ENCODE measurements around the gene WDPCP. TPM values are rescaled to one million over a fixed set of nuclear protein-coding genes. Genes with fewer than 3 reads are reported as not detected.

WDPCP gene
- polyA plus RNA-seq, 1 of the 3 experiments (the other 2 are of a cell fraction): 3.1 TPM

- Histone ChIP-seq H3K9ac (no peak overlapping the region), H4K20me1 (ENCODE audit: insufficient read depth) (no peaks in the 10 kb centered on the region), H3K9me2 (no peaks in the 10 kb centered on the region), H3K4me2 (no peak overlapping the region), H3K4me3 (ENCODE audit: low read depth in 2 of 2, low read length in 1 of 2) (no peak overlapping the region), H3F3A (replicated peaks; ENCODE audit: insufficient read depth) (no peaks in the 10 kb centered on the region), H3K27ac (ENCODE audit: low read depth in 2 of 2, low read length in 1 of 2) (no peak overlapping the region), H2AFZ (ENCODE audit: low read depth) (no peak overlapping the region), H3K27me3 (ENCODE audit: insufficient read depth) (no peaks in the 10 kb centered on the region), H3K4me1 (ENCODE audit: control insufficient read depth in 1 of 2, insufficient read depth in 2 of 2, low read depth in 1 of 2, low read length in 1 of 2) (no peaks in the 10 kb centered on the region), H3K9me3 (no peaks in the 10 kb centered on the region), H3K36me3 (replicated peaks in 1 of 2; ENCODE audit: control insufficient read depth in 1 of 2, insufficient read depth in 2 of 2, low read length in 1 of 2) (no peaks in the 10 kb centered on the region), H3K79me2 (ENCODE audit: insufficient read depth) (no peaks in the 10 kb centered on the region)
- ChIA-PET CTCF (no interaction called here), POLR2A (no interaction called here)
- no peak for DNase-seq
- WGBS (ENCODE audit: low lambda C conversion rate): 70% methylated on average over 6 of the region's 6 CpGs
- TF ChIP-seq RFX5 (IDR thresholded peaks at IDR 0.05; ENCODE audit: low read length): no peak
- TF ChIP-seq CTCF (IDR thresholded peaks at IDR 0.05): no peak
- no peak for TF ChIP-seq CHD2 (IDR thresholded peaks at IDR 0.05; ENCODE audit: low read length, partially characterized antibody)
- no peak for TF ChIP-seq EZH2phosphoT487 (IDR thresholded peaks at IDR 0.05; ENCODE audit: borderline replicate concordance, low read depth)
- TF ChIP-seq JUND (IDR thresholded peaks at IDR 0.05): no peak
- TF ChIP-seq SIN3A (IDR thresholded peaks at IDR 0.05; ENCODE audit: borderline replicate concordance, low read depth, low read length): no peak
- no peak for TF ChIP-seq GABPA (IDR thresholded peaks at IDR 0.05; ENCODE audit: low read depth)
- TF ChIP-seq RXRA (IDR thresholded peaks at IDR 0.05; ENCODE audit: borderline replicate concordance, low read depth): no peak
- no peak for TF ChIP-seq MXI1 (IDR thresholded peaks at IDR 0.05; ENCODE audit: low read depth, low read length)
- no peak for TF ChIP-seq EP300 (IDR thresholded peaks at IDR 0.05; ENCODE audit: borderline replicate concordance in 1 of 2, low read depth in 1 of 2, low read length in 1 of 2)
- TF ChIP-seq USF1 (IDR thresholded peaks at IDR 0.05; ENCODE audit: borderline replicate concordance, low read depth): no peak
- TF ChIP-seq TCF12 (IDR thresholded peaks at IDR 0.05): no peak
- TF ChIP-seq PBX3 (IDR thresholded peaks at IDR 0.05): no peak
- no peak for TF ChIP-seq ELF1 (IDR thresholded peaks at IDR 0.05)
- TF ChIP-seq IRF3 (IDR thresholded peaks at IDR 0.05; ENCODE audit: low read depth, low read length): no peak
- TF ChIP-seq NFIC (IDR thresholded peaks at IDR 0.05; ENCODE audit: borderline replicate concordance): no peak
Observed at GRCh38 chr2:63283273-63283672, 305.0 kb downstream of the WDPCP start.
